Measurements from ENCODE around the gene TCERG1. TPM values are rescaled to one million over a fixed set of nuclear protein-coding genes. Genes with fewer than 3 reads are reported as not detected.

TCERG1 gene
- total RNA-seq, 1 donor: 42.0 TPM

- no peak overlapping the region for H3K4me3 ChIP-seq (ENCODE audit: insufficient read depth, low read length)
- H2AFZ ChIP-seq (ENCODE audit: low read length): no peak overlapping the region
- no peaks in the 10 kb centered on the region for H3K9me3 ChIP-seq (ENCODE audit: low read depth, low read length)
- H3K36me3 ChIP-seq (ENCODE audit: insufficient read depth, low read length): no peaks in the 10 kb centered on the region
- no peaks in the 10 kb centered on the region for H3K4me1 ChIP-seq (ENCODE audit: insufficient read depth, low read length)
- DNase-seq (ENCODE audit: insufficient read length, low spot score, missing footprints): no peak
- TF ChIP-seq, protein P1, sequence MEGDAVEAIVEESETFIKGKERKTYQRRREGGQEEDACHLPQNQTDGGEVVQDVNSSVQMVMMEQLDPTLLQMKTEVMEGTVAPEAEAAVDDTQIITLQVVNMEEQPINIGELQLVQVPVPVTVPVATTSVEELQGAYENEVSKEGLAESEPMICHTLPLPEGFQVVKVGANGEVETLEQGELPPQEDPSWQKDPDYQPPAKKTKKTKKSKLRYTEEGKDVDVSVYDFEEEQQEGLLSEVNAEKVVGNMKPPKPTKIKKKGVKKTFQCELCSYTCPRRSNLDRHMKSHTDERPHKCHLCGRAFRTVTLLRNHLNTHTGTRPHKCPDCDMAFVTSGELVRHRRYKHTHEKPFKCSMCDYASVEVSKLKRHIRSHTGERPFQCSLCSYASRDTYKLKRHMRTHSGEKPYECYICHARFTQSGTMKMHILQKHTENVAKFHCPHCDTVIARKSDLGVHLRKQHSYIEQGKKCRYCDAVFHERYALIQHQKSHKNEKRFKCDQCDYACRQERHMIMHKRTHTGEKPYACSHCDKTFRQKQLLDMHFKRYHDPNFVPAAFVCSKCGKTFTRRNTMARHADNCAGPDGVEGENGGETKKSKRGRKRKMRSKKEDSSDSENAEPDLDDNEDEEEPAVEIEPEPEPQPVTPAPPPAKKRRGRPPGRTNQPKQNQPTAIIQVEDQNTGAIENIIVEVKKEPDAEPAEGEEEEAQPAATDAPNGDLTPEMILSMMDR (IDR thresholded peaks at IDR 0.05; ENCODE audit: extremely low read depth, low read depth, low read length): no peak
- no peak overlapping the region for H3K4me2 ChIP-seq (ENCODE audit: insufficient read depth, low read length)
- H3K27ac ChIP-seq (ENCODE audit: low read depth, low read length): no peak overlapping the region
- no peaks in the 10 kb centered on the region for H4K20me1 ChIP-seq (ENCODE audit: insufficient read depth, low read length)
- no peaks in the 10 kb centered on the region for H3K27me3 ChIP-seq (ENCODE audit: insufficient read depth, low read length)
- no peaks in the 10 kb centered on the region for H3K79me2 ChIP-seq (ENCODE audit: insufficient read depth, low read length)
Observed at GRCh38 chr5:146540414-146540813, 93.3 kb downstream of the TCERG1 start.

- no peaks in the 10 kb centered on the region for H4K20me1 ChIP-seq (ENCODE audit: insufficient read depth, low read length)
- DNase-seq (ENCODE audit: insufficient read length, low spot score, missing footprints): peak; percentile 59
Observed at GRCh38 chr5:146541958-146542849, 95.1 kb downstream of the TCERG1 start.

GRCh38 chr5:146544232-146544631 lies 97.1 kb downstream of the TCERG1 start:
- no peaks in the 10 kb centered on the region for H3K36me3 ChIP-seq (ENCODE audit: insufficient read depth, low read length)
- no peak overlapping the region for H3K4me3 ChIP-seq (ENCODE audit: insufficient read depth, low read length)
- no peak overlapping the region for H3K27ac ChIP-seq (ENCODE audit: low read depth, low read length)
- DNase-seq (ENCODE audit: insufficient read length, low spot score, missing footprints): no peak
- H3K27me3 ChIP-seq (ENCODE audit: insufficient read depth, low read length): no peaks in the 10 kb centered on the region
- H2AFZ ChIP-seq (ENCODE audit: low read length): no peak overlapping the region
- TF ChIP-seq, protein P1 (IDR thresholded peaks at IDR 0.05; ENCODE audit: extremely low read depth, low read depth, low read length): no peak
- no peaks in the 10 kb centered on the region for H3K79me2 ChIP-seq (ENCODE audit: insufficient read depth, low read length)
- H3K4me2 ChIP-seq (ENCODE audit: insufficient read depth, low read length): no peak overlapping the region
- no peaks in the 10 kb centered on the region for H4K20me1 ChIP-seq (ENCODE audit: insufficient read depth, low read length)
- H3K4me1 ChIP-seq (ENCODE audit: insufficient read depth, low read length): no peaks in the 10 kb centered on the region
- no peaks in the 10 kb centered on the region for H3K9me3 ChIP-seq (ENCODE audit: low read depth, low read length)

More at GRCh38 chr5:146541958-146542849, 95.1 kb downstream of the TCERG1 start:
- Histone ChIP-seq H3K4me2 (ENCODE audit: insufficient read depth, low read length) (no peak overlapping the region), H3K36me3 (ENCODE audit: insufficient read depth, low read length) (no peaks in the 10 kb centered on the region), H3K79me2 (ENCODE audit: insufficient read depth, low read length) (no peaks in the 10 kb centered on the region), H3K27ac (ENCODE audit: low read depth, low read length) (no peak overlapping the region), H3K4me1 (ENCODE audit: insufficient read depth, low read length) (no peaks in the 10 kb centered on the region), H2AFZ (ENCODE audit: low read length) (no peak overlapping the region), H3K4me3 (ENCODE audit: insufficient read depth, low read length) (no peak overlapping the region), H3K27me3 (ENCODE audit: insufficient read depth, low read length) (no peaks in the 10 kb centered on the region), H3K9me3 (ENCODE audit: low read depth, low read length) (no peaks in the 10 kb centered on the region)
- TF ChIP-seq, protein P1 (IDR thresholded peaks at IDR 0.05; ENCODE audit: extremely low read depth, low read depth, low read length): peak; percentile 87

GRCh38 chr5:146548781-146549449 lies 101.8 kb downstream of the TCERG1 start:
- Histone ChIP-seq H3K79me2 (ENCODE audit: insufficient read depth, low read length) (no peaks in the 10 kb centered on the region), H3K27ac (ENCODE audit: low read depth, low read length) (no peak overlapping the region), H3K27me3 (ENCODE audit: insufficient read depth, low read length) (no peaks in the 10 kb centered on the region), H3K4me2 (ENCODE audit: insufficient read depth, low read length) (no peak overlapping the region), H3K9me3 (ENCODE audit: low read depth, low read length) (no peaks in the 10 kb centered on the region), H3K36me3 (ENCODE audit: insufficient read depth, low read length) (no peaks in the 10 kb centered on the region), H3K4me3 (ENCODE audit: insufficient read depth, low read length) (no peak overlapping the region), H2AFZ (ENCODE audit: low read length) (no peak overlapping the region), H3K4me1 (ENCODE audit: insufficient read depth, low read length) (no peaks in the 10 kb centered on the region), H4K20me1 (ENCODE audit: insufficient read depth, low read length) (no peaks in the 10 kb centered on the region)
- no peak for DNase-seq (ENCODE audit: insufficient read length, low spot score, missing footprints)
- TF ChIP-seq, protein P1 (IDR thresholded peaks at IDR 0.05; ENCODE audit: extremely low read depth, low read depth, low read length): no peak
